IPS-NIHi7 (cell line): Measurements from ENCODE around the gene EFNA5.

Experiments
- DNase-seq: peaks from one replicate; pipeline ENCODE4 v3.0.0; 2012; ENCODE audit warnings: mixed read lengths; ENCODE audit errors: extremely low spot score

Gene EFNA5

DNA sequence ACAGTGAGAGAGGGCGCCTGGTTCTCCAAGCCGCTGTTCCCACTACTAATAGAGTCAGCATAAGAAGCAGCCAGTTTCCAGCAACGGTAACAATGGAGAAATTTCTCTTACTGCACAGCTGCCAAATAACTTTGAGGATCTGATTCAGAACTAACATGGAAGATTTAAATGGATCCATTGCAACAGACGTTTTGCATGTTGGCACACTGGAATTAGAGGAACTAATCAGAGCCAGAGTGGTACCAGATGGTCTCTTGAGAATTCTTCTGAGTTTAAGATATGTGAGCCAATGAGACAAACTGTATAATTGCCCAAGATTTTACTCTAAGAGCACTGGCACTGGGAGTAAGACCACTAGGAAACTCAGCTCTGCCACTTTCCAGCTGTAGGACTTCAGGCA lies 186.5 kb downstream of the EFNA5 start:
- no peak for DNase-seq

DNA sequence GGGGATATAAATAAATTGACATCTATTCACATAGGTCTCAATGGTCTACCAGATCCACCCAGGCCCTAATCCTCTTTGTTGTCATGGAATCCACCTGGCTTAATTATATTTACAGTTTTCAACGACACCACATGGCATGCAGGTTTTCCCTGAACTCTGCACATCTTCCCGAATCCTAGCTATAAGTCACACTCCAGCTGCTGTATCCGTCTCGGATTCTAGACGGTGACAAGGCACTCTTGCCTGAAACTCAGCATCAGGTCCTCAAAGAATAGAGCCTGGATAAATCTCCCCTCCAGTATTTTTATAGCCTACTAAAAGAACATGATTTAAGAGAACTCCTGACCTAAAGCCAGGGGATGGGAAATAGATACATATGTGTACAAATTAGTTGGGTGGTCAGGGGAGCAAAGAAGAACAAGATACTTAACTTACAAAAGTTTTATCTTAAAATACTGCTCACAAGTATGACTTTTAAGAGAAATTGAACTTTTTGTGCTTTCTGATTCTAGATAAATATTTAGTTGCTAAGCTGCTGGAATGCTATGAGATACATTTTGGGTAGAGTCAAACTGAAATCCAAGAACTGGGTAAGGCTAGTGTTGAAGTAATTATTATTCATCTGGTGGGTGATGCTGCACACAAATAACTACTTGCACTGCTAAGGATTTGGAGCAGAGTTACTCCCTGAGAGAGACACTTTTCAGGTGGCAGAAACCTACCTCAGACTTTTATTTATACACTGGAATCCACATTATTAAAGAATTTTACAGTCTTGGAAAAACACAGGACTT lies 187.3 kb downstream of the EFNA5 start:
- no peak for DNase-seq

DNA sequence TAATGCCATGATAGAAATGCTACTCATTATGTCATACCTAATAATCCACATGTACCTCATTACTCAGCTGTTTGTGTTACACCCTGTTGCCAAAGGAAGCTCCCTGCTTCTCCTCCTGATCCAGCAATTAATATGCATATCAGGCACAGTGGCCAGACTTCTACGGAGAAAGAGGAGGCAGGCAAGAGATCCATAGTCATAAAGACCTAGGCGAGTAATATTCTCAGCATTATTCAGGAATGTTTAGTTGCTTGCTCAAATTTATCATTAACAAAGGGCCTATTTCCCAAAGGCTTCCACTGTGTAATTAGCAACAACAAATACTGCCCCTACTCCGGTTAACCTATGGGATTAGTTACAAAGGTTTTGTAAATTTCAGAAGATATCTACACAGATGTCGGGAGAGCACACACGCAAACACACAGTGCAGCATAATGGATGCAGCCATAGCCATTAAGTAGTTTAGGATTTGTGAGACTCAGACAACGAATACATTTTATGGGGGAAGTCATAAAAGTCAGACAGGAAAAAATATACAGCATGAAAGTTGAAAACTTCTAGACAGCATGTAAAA lies 192.6 kb downstream of the EFNA5 start:
- no peak for DNase-seq

DNA sequence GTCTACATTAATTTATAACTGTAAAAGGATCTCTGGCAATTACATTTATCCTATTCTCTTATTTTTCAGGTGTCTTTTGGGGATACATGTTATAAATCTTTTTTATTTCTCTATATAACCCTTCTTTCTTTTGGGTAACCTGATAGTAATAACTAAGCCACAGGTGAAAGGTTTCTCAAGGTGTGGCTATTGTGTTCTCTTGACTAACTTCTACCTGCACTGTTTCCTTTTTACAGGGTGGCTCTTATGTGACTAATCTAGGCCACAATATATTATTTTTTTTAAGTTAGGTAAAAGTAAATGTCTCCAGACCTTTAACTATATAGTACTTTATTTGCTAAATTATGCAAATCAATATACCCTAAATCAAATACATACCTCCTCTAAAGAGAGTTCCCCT lies 193.2 kb downstream of the EFNA5 start:
- no peak for DNase-seq

DNA sequence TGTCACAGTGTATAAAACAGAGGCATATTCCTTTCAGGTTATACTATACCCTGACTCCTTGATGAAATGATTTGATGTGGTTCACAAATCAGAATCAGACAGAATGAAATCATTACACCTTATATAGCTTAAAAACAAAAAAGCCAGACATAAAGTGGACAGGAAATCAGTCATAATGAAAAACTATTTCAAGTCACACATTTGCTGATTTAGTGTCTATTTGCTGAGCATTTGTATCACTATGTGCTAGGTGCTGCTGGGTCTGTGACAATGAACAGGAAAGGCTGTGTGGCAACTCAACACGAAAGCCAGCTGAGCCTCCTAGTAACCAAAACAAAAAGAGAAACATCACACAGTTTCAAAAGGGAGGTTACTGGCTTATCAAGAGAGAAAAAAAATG lies 194.0 kb downstream of the EFNA5 start:
- DNase-seq, result no peak

DNA sequence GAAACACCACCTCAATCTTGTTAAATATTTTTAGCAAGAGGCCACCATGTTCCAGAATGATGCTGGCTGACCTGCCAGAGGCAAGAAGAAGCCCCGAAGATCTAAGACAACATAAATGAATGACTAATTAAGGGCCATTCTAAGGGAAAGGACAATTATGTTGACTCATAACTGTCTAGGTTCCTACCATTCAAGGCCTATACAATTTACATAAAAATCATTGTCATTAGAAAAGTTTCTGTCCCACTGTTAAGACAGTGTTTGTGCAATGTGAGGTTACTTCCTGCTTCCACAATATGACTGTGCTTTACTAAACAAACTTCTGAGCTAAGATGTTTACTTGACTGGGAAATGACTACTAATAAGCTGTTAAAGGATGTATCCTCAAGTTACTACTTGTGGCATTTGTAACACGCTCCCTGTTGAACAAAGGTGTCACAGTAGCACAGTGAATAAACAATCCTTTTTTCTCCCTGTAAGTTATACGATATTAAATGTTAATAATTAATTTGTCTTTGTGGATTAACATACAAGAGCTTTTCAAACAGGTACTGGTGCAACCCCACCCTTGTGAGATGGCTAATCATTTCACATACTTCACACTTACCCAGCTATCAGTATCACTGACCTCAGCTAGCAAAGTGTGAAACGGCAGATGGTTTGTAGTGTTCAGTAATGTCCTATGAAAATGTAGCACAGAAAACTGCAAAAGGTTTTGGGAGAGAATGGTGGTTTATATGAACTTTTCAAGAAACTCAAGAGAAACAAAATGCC lies 195.8 kb downstream of the EFNA5 start:
- no peak for DNase-seq

DNA sequence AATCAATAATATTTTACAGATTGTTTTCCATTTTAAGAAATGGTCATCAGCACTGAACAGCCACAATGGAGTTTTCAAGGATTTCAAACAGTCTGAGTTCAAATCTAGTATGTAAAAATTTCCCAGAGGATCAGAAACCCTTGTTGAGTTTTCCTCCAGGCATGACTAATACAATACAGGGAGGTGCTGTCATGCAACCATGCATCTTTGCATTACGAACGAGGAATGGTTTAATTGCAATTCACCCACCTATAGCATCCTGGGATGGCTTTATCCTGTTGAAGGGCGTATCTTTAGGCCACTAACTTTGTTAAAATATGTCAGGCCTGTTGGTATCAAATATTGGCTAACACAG lies 196.4 kb downstream of the EFNA5 start:
- DNase-seq, result no peak

DNA sequence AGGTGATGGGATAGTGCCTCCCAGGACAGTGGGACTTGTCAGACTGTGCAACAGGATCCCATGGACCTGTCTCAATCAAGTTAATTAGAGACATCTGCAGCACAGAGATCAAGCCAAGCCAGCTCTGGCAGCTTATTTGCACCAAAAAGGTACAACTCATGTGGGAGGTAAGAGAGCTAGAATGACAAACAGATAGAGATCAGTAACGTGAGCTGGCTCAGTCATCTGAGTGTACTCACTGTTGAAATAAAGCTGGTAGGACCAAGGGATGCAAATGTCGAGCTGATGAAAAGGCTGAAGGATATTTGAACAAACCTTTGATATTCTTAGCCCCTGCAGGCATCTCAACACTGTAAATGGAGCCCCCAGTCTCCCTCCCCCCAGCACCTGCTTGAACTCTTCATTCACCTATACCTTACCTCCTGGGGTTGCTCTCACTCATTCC lies 198.1 kb downstream of the EFNA5 start:
- peak; percentile 52 for DNase-seq

DNA sequence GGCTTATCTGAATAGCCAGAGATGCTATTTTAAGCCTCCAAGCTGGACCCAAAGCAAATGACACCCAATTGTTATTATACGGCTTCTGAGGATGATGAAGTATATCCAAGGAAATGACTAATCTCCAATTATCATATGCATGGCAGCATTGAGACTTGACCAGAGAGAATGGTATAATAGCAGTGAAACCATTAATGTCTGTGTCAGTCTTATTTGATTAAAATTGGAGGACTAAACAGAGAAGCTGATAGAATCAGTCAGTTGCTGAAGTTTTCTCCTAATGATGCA lies 200.5 kb downstream of the EFNA5 start:
- no peak for DNase-seq

DNA sequence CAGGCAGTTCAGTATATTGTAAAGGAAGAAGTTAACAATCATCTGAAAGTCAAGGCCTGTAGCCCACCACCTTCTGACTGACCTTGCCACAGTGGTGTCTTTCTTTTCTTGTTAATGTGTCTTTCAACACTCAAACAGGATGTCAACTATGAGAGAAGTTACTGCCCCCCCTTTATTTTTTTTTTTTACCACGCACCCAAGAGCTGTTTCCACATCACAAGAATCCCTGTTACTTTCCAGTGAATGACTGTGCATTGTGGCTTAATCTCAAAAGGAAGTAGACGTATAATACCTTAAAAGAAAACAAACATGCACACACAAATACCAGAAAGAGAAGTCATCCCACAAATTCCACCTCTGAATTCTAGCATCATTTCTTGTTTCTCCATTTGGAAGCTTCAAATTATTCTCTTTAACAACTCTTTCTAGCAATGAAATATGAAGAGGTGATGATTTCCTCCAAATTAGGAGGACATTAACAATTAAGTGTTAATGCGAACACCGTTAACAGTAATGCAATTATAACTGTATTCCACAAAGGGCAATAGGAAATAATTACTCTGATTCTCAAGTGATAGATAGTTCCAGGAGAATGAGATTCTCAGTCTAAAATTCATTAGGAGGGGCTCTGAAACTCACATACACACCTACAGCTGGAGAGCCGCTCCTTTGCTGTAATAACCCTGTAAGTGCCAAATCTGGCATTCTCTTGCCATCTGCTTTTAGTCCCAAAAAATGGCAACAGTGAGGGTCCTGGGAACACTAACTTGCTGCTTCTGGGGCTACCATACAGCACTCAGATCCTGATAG lies 201.0 kb downstream of the EFNA5 start:
- DNase-seq, result no peak

DNA sequence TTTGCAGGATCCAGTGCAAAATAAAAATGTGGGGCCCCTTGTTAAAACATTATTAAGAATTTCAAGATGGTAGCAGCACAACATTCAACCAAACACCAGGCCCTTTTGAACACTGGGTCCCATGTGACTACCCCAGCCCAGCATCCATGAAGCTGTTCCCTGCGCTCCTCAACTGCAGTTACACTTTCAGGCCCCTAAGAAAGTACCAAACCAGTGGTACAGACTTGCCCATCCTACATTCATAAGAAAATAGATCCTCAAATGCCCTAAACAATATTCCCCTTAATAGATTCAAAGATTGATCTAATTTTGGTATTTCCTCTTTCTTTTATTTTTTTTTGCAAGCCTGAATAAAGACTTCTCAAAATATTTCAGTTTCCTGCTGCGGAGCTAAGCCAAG lies 201.7 kb downstream of the EFNA5 start:
- DNase-seq, result no peak

DNA sequence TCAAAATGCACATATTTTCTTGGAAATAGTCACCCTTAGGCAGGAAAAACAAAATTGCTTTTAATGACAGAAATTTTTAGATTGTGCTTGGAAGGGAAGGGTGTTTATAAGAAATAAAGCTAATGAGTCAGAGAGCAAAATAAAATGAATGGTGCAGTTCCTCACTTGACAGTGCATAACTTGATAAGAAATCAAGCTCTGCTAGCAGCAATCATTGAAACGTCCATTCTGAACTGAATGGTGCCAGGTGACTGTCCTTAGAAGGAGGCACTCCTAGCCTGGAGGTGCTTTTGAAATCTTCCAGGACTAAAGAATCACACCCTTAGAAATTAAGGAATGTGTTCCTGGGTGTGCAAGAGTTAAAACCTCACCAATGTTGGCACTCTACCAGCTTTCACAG lies 202.5 kb downstream of the EFNA5 start:
- no peak for DNase-seq

DNA sequence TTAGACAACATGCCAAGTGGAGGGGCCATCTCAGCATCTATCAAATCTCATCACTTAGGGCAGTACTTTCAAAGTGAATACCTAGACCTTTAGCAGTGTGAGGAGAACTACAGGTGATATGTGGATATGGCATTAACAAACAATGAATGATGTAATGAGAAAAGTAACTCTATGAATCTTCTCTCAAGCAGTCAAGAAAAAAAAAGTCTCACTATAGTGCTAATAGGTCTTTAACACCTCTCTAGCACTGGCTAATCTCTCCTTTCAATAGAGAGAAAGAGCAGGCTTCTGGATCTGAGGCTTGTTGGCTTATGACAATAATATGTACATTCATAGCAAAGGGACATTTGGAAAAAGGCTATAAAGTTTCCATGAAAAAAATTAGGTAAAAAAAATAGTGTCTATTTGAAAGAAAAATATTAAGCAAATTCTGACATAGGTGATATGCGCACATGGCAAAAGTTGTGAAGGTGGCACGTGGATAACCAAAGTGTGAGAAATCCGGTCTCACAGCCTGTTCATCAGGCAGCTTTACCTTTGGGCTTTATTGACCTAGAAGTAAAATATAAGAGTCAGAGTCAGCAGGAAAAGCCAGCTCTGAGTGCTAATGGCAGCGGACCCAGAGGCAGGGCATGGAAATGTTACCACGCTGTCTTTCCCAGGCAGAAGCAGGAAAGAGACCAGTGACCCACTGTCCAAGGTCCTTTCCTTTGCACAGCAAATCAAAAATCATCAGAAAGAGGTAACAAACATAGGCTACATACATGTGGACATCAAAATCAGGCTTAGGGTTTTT lies 203.4 kb downstream of the EFNA5 start:
- no peak for DNase-seq

DNA sequence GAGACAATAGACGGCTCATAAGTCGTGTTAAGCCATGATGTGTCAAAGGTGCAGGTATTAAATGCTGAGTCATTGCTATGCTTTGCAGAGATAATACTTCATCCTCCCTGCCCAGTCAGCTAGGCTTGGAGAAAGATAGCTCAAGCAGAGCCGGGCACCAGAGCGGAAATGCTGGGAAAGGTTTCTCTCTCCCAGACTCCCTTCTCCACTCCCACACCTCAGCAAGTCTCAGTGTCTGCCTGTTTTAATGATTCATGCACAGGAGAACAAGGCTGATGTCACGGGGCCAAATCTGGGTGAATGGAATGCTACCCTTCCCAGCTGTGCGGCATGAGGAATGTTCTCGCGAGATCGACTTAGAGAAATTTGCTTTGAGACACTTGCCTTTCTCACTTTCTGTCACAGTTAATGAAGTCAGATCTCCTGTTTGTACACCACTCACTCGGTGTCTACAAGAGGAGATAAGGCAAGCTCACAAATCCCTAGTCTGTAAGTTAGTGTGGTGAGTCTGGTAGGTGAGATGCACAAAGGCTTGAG lies 204.4 kb downstream of the EFNA5 start:
- no peak for DNase-seq

DNA sequence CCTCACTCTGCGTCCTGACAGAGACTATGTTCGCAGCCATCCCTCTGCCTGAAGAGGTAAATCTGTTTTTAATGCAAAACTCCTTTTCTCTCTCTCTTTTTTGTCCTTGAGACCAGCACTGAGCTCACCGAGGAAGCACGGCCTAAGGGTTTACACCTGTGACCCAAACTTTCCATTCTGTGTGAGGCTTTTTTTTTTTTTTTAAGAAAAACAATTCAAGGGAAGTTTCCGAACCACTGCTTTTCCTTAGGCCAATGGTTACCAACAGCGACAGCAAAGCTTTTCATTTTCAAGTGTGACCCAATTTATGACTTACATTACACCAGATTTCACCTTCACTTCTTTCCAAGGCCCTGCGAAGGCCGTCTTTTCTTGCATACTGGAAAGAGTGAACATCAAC lies 205.9 kb downstream of the EFNA5 start:
- DNase-seq, result no peak

DNA sequence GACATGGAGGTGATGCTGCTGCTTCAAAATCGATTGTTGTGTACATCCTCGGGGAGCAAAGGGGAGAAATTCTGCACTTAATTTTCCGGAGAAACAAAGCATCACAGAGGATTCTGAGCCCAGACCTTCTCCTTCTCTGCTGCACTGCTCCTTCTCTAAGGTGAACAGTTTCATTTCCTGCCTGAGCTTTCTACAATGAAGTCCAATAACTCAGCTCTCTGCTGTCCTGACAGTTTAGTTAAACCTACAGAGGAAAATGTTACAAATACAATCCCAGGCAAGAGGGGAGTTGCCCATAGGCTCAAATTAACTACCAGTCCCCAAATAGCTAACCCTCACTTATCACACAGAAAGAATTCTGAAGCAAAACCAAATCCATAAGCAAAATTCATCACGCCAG lies 206.3 kb downstream of the EFNA5 start:
- DNase-seq, result no peak

DNA sequence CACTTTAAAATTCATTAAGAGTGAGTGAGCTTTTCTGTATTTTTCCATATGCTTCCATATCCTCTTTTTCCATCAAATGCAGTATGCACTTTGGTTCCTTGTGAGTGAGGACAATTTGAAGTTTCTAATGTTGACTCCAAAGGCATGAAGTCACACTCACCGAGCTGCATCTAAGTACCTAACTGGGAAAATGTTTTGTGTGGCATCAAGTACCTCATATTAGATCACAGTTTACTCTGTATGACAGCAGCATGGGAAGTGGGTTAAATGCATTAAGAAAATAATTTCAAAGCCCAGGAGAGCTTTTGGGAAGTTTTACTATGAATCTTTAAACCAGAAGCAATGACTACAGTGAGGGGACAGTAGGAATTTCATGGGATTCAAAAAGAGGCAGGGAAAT lies 207.0 kb downstream of the EFNA5 start:
- no peak for DNase-seq

DNA sequence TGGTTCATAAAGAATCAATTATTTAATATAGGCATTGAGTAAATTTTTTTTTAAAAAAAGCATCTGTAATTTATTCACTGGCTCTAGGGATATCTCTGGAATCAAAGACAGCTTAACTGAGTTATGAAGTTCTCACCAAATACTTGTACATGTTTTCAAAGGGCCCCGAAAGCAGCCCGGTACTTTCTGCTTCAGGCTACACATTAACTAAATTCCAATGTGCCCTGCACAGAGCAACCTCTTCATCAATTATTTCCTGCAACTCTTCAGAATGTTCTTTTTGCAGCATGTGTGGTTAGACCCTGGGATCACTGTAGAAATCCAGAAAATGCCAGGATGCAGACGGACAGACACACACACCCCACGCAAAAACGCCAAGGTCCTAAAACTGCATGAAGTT lies 209.0 kb downstream of the EFNA5 start:
- DNase-seq, result no peak

DNA sequence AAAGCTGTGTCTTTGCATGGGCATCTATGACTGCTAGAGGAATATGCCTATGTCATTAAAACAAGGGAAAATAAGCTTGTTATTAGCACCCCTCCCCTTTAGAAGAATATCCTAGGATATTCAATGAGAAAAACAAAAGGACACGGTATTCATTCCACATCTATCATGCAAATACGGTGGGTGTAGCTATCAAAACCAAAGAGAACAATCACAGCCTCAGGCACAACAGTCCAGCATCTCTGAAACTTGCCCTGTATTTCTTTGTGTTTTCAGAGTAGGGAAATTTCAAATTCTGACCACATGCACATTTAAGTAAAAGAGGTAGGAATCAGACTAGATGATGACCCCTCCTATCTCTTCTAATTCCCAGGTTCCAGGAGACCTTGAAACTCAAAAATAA lies 209.9 kb downstream of the EFNA5 start:
- no peak for DNase-seq

DNA sequence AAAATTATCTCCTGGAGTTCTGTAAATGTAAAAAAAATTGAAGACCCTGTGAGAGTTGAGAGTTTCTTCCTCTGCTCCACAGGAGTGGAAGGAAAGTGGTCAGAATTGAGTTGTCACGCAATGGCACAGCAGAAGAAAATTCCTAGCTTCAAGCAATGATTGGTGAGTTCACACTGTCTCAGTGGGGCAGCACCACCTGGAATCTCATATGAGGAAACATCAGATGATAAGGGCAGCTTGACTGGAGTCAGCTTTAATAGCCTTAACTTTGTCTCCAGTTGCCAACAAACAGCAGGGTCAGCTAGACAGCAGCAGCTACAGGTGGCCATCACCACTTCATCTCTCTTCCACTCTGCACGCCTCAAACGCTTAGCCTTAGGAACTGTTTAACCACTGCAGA lies 211.1 kb downstream of the EFNA5 start:
- no peak for DNase-seq

DNA sequence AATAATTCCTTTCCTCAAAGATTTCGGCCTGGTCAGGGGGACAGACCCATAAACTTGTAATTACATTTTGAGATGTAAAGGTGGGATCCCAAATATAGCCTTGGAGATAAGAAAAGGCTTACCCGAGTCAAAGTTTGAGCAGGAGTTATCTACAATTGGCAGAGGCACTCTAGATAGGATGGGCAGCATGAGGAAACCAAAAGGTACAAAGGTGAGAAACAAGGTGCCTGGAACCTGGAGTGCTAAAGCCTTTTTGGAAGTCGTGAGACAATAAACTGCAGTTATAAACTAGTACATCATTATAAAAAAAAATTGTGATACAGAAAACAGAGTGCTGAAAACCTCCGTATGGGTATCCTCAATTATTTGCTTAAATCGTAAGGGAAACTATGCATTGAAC lies 212.4 kb downstream of the EFNA5 start:
- DNase-seq, result no peak
